HCT116 (cell line): ENCODE data around the gene DCAF6. TPM values are rescaled to one million over a fixed set of nuclear protein-coding genes. Genes with fewer than 3 reads are reported as not detected.

Experiments used
- ATAC-seq: fragments of 200-7000 bp; cut with Tn5 transposase; 2 replicates; pipeline ENCODE4 v1.9.1; 2020; ENCODE audit warnings: mild to moderate bottlenecking, moderate library complexity
- BruUV-seq: library from RNA; stranded (reverse); fragments of 400-500 nt; replicated peaks from 2 replicates; lab custom pipeline; 2021; lab: Mats Ljungman, UMichigan
- CTCF ChIA-PET: fragments of 300-600 bp; sonication (Branson Sonifier 250); formaldehyde crosslinking; loops from one replicate; lab custom pipeline; 2021; ENCODE audit warnings: antibody characterized with exemption; lab: Charles Lee
- POLR2A ChIA-PET: fragments of 300-600, 350-600 bp; sonication (Branson Sonifier 250); formaldehyde crosslinking; loops from one replicate; lab custom pipeline; 2021; ENCODE audit warnings: antibody characterized with exemption; lab: Charles Lee
- RAD21 ChIA-PET, 2 experiments: fragments of 300-600 bp; sonication (Branson Sonifier 250); formaldehyde crosslinking; loops; one replicate each; lab custom pipeline; 2023; ENCODE audit warnings: low total read pairs in 2 of 2; ENCODE audit not compliant: uncharacterized antibody in 2 of 2, unreplicated experiment in 2 of 2, low non-redundant PET in 1 of 2; lab: Charles Lee
- DNase-seq: peaks from one replicate; pipeline ENCODE4 v3.0.0-alpha.2; 2010; ENCODE audit warnings: low read depth, low spot score
- H2AFZ ChIP-seq: fragments of 200-600 bp; shearing (Covaris generic), sonication (generic); 2 replicates; pipeline ENCODE4 v1.6.1; 2017; ENCODE audit warnings: low read depth, mixed run types, mixed read lengths, antibody characterized with exemption, low read length; ENCODE audit not compliant: poor library complexity, severe bottlenecking
- H3K27ac ChIP-seq: 2 replicates; pipeline ENCODE4 v1.5.1; 2012; ENCODE audit warnings: low read depth, low read length
- H3K27me3 ChIP-seq: fragments of 200-600 bp; sonication (generic); 2 replicates; pipeline ENCODE4 v1.6.1; 2016; ENCODE audit warnings: mixed run types, low read length, mixed read lengths; ENCODE audit not compliant: insufficient read depth
- H3K36me3 ChIP-seq, 2 experiments: fragments of 200-500 bp in 1 of 2; fragments of 200-600 bp in 1 of 2; sonication (Bioruptor generic) in 1 of 2; sonication (generic) in 1 of 2; 2 replicates each; pipeline versions ENCODE4 v1.5.1 to v1.6.1; 2014 to 2016; ENCODE audit warnings: low read length in 2 of 2, inconsistent platforms in 1 of 2, mixed read lengths in 1 of 2, mixed run types in 1 of 2; ENCODE audit not compliant: insufficient read depth in 2 of 2, control insufficient read depth in 1 of 2
- H3K4me1 ChIP-seq, 2 experiments: fragments of 200-600 bp in 1 of 2; sonication (generic) in 1 of 2; 2 replicates each; pipeline versions ENCODE4 v1.5.1 to v1.6.1; 2012 to 2017; ENCODE audit warnings: low read length in 2 of 2, inconsistent platforms in 1 of 2, mild to moderate bottlenecking in 1 of 2, mixed read lengths in 1 of 2, mixed run types in 1 of 2, moderate library complexity in 1 of 2; ENCODE audit not compliant: insufficient read depth in 2 of 2, control insufficient read depth in 1 of 2
- H3K4me2 ChIP-seq: fragments of 200-600 bp; sonication (generic); 2 replicates; pipeline ENCODE4 v1.6.1; 2017; ENCODE audit warnings: mixed run types, low read length, mixed read lengths
- H3K4me3 ChIP-seq, 2 experiments: fragments of 200-600 bp in 1 of 2; sonication (generic) in 1 of 2; replicated peaks in 1 of 2; 2 replicates each; pipeline ENCODE4 v1.5.1; 2011 to 2016; ENCODE audit warnings: low read length in 2 of 2, control low read depth in 1 of 2, low read depth in 1 of 2, mild to moderate bottlenecking in 1 of 2, mixed read lengths in 1 of 2, mixed run types in 1 of 2
- H3K79me2 ChIP-seq: fragments of 200-600 bp; sonication (generic); 2 replicates; pipeline ENCODE4 v1.6.1; 2017; ENCODE audit warnings: mild to moderate bottlenecking, mixed run types, low read length, moderate library complexity, mixed read lengths; ENCODE audit not compliant: insufficient read depth
- H3K9ac ChIP-seq: fragments of 200-600 bp; sonication (generic); 2 replicates; pipeline ENCODE4 v1.6.1; 2016; ENCODE audit warnings: low read length, mixed read lengths
- H3K9me2 ChIP-seq: fragments of 200-600 bp; sonication (generic), shearing (Covaris generic); 2 replicates; pipeline ENCODE4 v1.6.1; 2017; ENCODE audit warnings: mixed run types, mild to moderate bottlenecking, moderate library complexity; ENCODE audit not compliant: insufficient read depth
- H3K9me3 ChIP-seq, 2 experiments: fragments of 200-500 bp in 1 of 2; fragments of 200-600 bp in 1 of 2; sonication (Bioruptor generic) in 1 of 2; sonication (generic) in 1 of 2; 2 replicates each; pipeline ENCODE4 v1.6.1; 2014 to 2017; ENCODE audit warnings: low read length in 2 of 2, mixed read lengths in 2 of 2, inconsistent platforms in 1 of 2, low read depth in 1 of 2, mild to moderate bottlenecking in 1 of 2, mixed run types in 1 of 2, moderate library complexity in 1 of 2; ENCODE audit not compliant: control insufficient read depth in 1 of 2, insufficient read depth in 1 of 2
- H4K20me1 ChIP-seq: fragments of 200-600 bp; sonication (generic), shearing (Covaris generic); 2 replicates; pipeline ENCODE4 v1.6.1; 2017; ENCODE audit warnings: mixed run types, mild to moderate bottlenecking, moderate library complexity; ENCODE audit not compliant: insufficient read depth
- CEBPB ChIP-seq: IDR thresholded peaks from 2 replicates; pipeline ENCODE4 v1.6.1; 2012; ENCODE audit warnings: low read depth
- ELF1 ChIP-seq: IDR thresholded peaks from 2 replicates; pipeline ENCODE4 v1.6.1; 2012; ENCODE audit warnings: low read depth, borderline replicate concordance
- FOSL1 ChIP-seq: IDR thresholded peaks from 2 replicates; pipeline ENCODE4 v1.6.1; 2012; ENCODE audit warnings: low read depth
- MAX ChIP-seq: IDR thresholded peaks from 2 replicates; pipeline ENCODE4 v1.6.1; 2012
- POLR2A ChIP-seq: IDR thresholded peaks from 2 replicates; pipeline ENCODE4 v1.7.0; 2011; ENCODE audit warnings: borderline replicate concordance; ENCODE audit not compliant: insufficient read depth, insufficient read length; ENCODE audit errors: extremely low read depth
- POLR2AphosphoS5 ChIP-seq: IDR thresholded peaks from 2 replicates; pipeline ENCODE4 v1.6.1; 2011; ENCODE audit warnings: mild to moderate bottlenecking, low read depth, low read length, moderate library complexity
- SIN3A ChIP-seq: IDR thresholded peaks from 2 replicates; pipeline ENCODE4 v1.6.1; 2012; ENCODE audit warnings: low read depth
- YY1 ChIP-seq: IDR thresholded peaks from 2 replicates; pipeline ENCODE4 v1.6.1; 2011; ENCODE audit warnings: low read length, low read depth, moderate library complexity, mild to moderate bottlenecking; ENCODE audit not compliant: insufficient replicate concordance; ENCODE audit errors: extremely low read depth
- ZBTB33 ChIP-seq: IDR thresholded peaks from 2 replicates; pipeline ENCODE4 v1.6.1; 2011; ENCODE audit warnings: mild to moderate bottlenecking, low read length, moderate library complexity; ENCODE audit not compliant: insufficient replicate concordance; ENCODE audit errors: extremely low read depth
- intact Hi-C: fragments of 100-400 bp; cut with micrococcal nuclease; formaldehyde crosslinking; loops from 2 replicates; pipeline ENCODE4 v1.10.0; 2022
- total RNA-seq: library from RNA; stranded (reverse); gene quantifications from one replicate; pipeline ENCODE4 v1.2.1, GENCODE V29; 2021; ENCODE audit not compliant: unreplicated experiment

Gene DCAF6
- total RNA-seq, 1 experiment from 2014 or later = 34.2 TPM

GRCh38 chr1:167899253-167899681, 37.2 kb upstream of the DCAF6 start:
- no peak overlapping the region for H2AFZ ChIP-seq
- H4K20me1 ChIP-seq = no peaks in the 10 kb centered on the region
- POLR2A ChIA-PET = no interaction called here
- no peaks in the 10 kb centered on the region for H3K9me2 ChIP-seq
- no TSS peak for BruUV-seq
- no peaks in the 10 kb centered on the region for H3K36me3 ChIP-seq
- no peak overlapping the region for H3K4me3 ChIP-seq
- intact Hi-C loops = no loop called here
- no peaks in the 10 kb centered on the region for H3K27me3 ChIP-seq
- ATAC-seq (no peak), DNase-seq (no peak)
- H3K4me2 ChIP-seq = no peak overlapping the region
- H3K4me1 ChIP-seq = no peaks in the 10 kb centered on the region
- CTCF ChIA-PET = no interaction called here
- H3K9me3 ChIP-seq = no peaks in the 10 kb centered on the region
- TF ChIP-seq ZBTB33 (no peak), YY1 (no peak), POLR2AphosphoS5 (no peak), FOSL1 (no peak), CEBPB (no peak), POLR2A (no peak), MAX (no peak), ELF1 (no peak), SIN3A (no peak)
- RAD21 ChIA-PET = no interaction called here
- no peaks in the 10 kb centered on the region for H3K79me2 ChIP-seq
- no peak overlapping the region for H3K27ac ChIP-seq
- no peak overlapping the region for H3K9ac ChIP-seq
